Lung (tissue), 12 donors: ENCODE measurements around the gene PRKN. TPM values are rescaled to one million over a fixed set of nuclear protein-coding genes. Genes with fewer than 3 reads are reported as not detected.

Source experiments
- ATAC-seq: fragments of 200-7000 bp; cut with Tn5 transposase; one replicate; pipeline ENCODE4 v1.9.1; 2020; ENCODE audit warnings: moderate number of reproducible peaks; ENCODE audit not compliant: insufficient read depth, low FRiP score
- DNase-seq, 3 donors: peaks; one replicate each; pipeline ENCODE4 v3.0.0-alpha.2; 2013 to 2017
- H3K27ac ChIP-seq, 2 donors: one replicate each; pipeline ENCODE4 v1.5.1; 2013; ENCODE audit warnings: mild to moderate bottlenecking in 2 of 2, moderate library complexity in 2 of 2, control low read depth in 1 of 2, inconsistent platforms in 1 of 2, low read depth in 1 of 2, low read length in 1 of 2
- H3K27me3 ChIP-seq, 3 donors: one replicate each; pipeline ENCODE4 v1.5.1; 2013; ENCODE audit warnings: low read length in 2 of 3; ENCODE audit not compliant: control insufficient read depth in 3 of 3, insufficient read depth in 3 of 3
- H3K36me3 ChIP-seq, 4 donors: one replicate each; pipeline ENCODE4 v1.5.1; 2013; ENCODE audit warnings: low read length in 4 of 4, mild to moderate bottlenecking in 1 of 4, moderate library complexity in 1 of 4; ENCODE audit not compliant: control insufficient read depth in 4 of 4, insufficient read depth in 4 of 4
- H3K4me1 ChIP-seq, 5 donors: one replicate each; pipeline ENCODE4 v1.5.1; 2013; ENCODE audit warnings: low read length in 5 of 5, mild to moderate bottlenecking in 2 of 5, moderate library complexity in 1 of 5; ENCODE audit not compliant: control insufficient read depth in 5 of 5, insufficient read depth in 5 of 5
- H3K4me3 ChIP-seq: one replicate; pipeline ENCODE4 v1.5.1; 2013; ENCODE audit warnings: mild to moderate bottlenecking, control low read depth, moderate library complexity
- H3K9ac ChIP-seq, 2 donors: one replicate each; pipeline ENCODE4 v1.5.1; 2013; ENCODE audit warnings: low read length in 2 of 2, control low read depth in 1 of 2; ENCODE audit not compliant: insufficient read depth in 1 of 2
- H3K9me3 ChIP-seq, 4 donors: one replicate each; pipeline ENCODE4 v1.5.1; 2013; ENCODE audit warnings: low read length in 3 of 4, mild to moderate bottlenecking in 1 of 4, moderate library complexity in 1 of 4; ENCODE audit not compliant: control insufficient read depth in 4 of 4, insufficient read depth in 3 of 4
- WGBS, 2 donors: extraction: QIAGEN DNeasy Blood & Tissue Kit; methylation state at CpG; one replicate each; pipeline ENCODE4 v1.1.7; 2013; 5-methylcytosine and 5-hydroxymethylcytosine counted together
- polyA plus RNA-seq, 2 donors: library from polyadenylated mRNA; stranded (reverse); fragments of 200-250 nt; gene quantifications; one replicate each; pipeline ENCODE4 v1.2.1, GENCODE V29; 2013
- total RNA-seq, 2 donors: library from RNA; depleted of rRNA in 1 of 2; stranded (reverse); fragments of >200 nt in 1 of 2; gene quantifications; one replicate each; pipeline ENCODE4 v1.2.1, GENCODE V29; 2014 to 2021
- TF ChIP-seq, protein P1 (sequence below): IDR thresholded peaks from 2 replicates; pipeline ENCODE4 v1.5.1; 2012; ENCODE audit warnings: mild to moderate bottlenecking; ENCODE audit errors: control extremely low read depth, extremely low read depth
- donor health status: control.
- donor health status: control.
- donor health status: Bipolar disorder and iron deficiency.
- donor health status: healthy.
- donor health status: DM: yes; HTN: yes; CAD: no.

The PRKN gene
- total and polyA plus RNA-seq, 4 donors, result 0.27 to 11.2 (median 3.1) TPM

DNA sequence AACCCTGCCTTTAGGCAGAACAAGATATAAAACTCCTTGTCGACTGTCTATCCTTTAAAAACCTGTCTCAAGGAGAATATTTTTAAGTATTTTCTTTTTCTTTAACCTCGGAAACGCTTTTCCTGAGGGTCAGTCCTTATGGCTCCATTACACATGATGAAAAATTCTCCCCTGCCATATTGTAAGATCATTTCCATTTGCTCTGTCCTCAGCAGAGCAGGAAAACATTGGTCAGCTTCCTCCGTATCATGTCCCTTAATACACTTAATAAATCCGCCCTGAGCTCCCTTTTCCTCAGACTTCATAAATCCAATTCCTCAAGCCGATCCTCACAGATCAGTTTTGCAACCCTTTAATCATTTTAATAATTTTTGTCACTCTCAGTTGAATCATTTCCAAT, 1219.2 kb downstream of the PRKN start:
- Histone ChIP-seq H3K9ac (no peak overlapping the region), H3K27me3 (no peaks in the 10 kb centered on the region), H3K9me3 (peaks cover 0 to 2% (median 0%) of the 10 kb centered on the region in 4 donors), H3K4me3 (no peak overlapping the region), H3K36me3 (no peaks in the 10 kb centered on the region), H3K4me1 (no peaks in the 10 kb centered on the region), H3K27ac (no peak overlapping the region)
- TF ChIP-seq, protein P1, sequence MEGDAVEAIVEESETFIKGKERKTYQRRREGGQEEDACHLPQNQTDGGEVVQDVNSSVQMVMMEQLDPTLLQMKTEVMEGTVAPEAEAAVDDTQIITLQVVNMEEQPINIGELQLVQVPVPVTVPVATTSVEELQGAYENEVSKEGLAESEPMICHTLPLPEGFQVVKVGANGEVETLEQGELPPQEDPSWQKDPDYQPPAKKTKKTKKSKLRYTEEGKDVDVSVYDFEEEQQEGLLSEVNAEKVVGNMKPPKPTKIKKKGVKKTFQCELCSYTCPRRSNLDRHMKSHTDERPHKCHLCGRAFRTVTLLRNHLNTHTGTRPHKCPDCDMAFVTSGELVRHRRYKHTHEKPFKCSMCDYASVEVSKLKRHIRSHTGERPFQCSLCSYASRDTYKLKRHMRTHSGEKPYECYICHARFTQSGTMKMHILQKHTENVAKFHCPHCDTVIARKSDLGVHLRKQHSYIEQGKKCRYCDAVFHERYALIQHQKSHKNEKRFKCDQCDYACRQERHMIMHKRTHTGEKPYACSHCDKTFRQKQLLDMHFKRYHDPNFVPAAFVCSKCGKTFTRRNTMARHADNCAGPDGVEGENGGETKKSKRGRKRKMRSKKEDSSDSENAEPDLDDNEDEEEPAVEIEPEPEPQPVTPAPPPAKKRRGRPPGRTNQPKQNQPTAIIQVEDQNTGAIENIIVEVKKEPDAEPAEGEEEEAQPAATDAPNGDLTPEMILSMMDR, result no peak
- DNase-seq (no peak), ATAC-seq (no peak)
- 91 to 92% methylated on average over 6 of the region's 6 CpGs for WGBS, 2 donors

DNA sequence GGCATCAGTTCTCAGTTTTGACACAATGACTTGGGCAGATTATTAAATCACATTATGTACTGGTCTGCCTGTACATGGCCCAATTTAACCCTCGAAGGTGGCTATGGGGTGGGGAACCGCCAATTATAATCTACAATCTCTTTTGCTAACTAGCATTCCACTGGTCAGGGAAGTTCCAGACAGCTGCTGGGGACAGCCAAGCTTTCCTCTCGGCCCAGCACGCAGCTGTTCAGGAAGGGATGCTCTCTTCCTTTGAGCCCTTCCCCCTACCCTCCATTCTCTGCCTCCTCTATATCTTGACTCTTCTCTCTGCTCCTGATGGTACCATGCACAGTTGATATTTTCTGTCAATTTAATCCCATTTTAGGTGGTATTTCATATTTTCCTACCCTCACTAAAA, 1220.2 kb downstream of the PRKN start:
- Histone ChIP-seq H3K4me3 (no peak overlapping the region), H3K36me3 (no peaks in the 10 kb centered on the region), H3K9ac (no peak overlapping the region), H3K27ac (no peak overlapping the region), H3K9me3 (peaks cover 0 to 2% (median 0%) of the 10 kb centered on the region in 4 donors), H3K4me1 (no peaks in the 10 kb centered on the region), H3K27me3 (no peaks in the 10 kb centered on the region)
- DNase-seq (no peak), ATAC-seq (no peak)
- TF ChIP-seq, protein P1, result no peak
- WGBS, 2 donors, result 28 to 50% methylated on average over 4 of the region's 4 CpGs

DNA sequence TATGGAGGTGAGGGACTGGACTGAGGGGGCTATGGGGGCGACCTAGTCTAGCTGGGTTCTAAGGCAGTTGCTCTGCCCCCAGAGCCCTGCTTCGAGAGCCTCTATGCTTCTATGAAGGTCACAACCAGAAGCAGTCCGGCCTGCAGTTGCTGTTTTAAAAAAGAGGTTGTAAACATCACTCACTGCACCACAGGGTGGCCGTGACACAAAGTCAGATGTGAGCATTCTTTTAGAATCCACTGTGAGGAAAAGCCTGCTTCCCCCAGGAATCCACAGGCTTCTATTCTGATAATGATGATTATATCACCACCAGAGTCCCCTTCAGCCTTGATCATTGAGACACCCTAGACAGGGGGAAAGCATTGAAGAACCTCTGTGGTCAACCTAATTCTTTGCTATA, 1224.0 kb downstream of the PRKN start:
- Histone ChIP-seq H3K27ac (no peak overlapping the region), H3K27me3 (no peaks in the 10 kb centered on the region), H3K36me3 (no peaks in the 10 kb centered on the region), H3K9me3 (peaks cover 0 to 4% (median 0%) of the 10 kb centered on the region in 4 donors), H3K4me3 (no peak overlapping the region), H3K9ac (no peak overlapping the region), H3K4me1 (peaks cover 0 to 1% (median 0%) of the 10 kb centered on the region in 5 donors)
- ATAC-seq (no peak), DNase-seq (no peak)
- WGBS, 2 donors, result 71 to 75% methylated on average over 4 of the region's 4 CpGs
- TF ChIP-seq, protein P1, result no peak

DNA sequence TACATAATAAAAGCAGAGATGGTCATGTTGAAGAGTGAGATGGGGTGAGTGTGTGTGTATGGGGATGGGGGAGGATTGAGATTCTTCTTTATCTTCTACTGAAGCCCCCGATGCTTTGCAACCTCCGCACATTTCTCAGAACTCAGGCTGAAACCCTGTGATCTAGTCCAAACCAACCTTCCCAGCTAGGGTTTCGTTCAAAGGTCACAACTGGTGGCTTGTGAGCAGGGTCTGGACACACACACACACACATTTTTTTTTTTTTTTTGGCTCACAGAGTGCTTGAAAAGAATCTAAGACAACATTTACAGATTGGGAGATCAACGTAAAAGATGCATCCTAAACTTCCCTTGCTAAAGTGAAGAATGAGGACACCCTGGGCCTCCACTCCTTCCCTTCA, 1228.7 kb downstream of the PRKN start:
- Histone ChIP-seq H3K4me1 (peaks cover 0 to 1% (median 0%) of the 10 kb centered on the region in 5 donors), H3K27me3 (no peaks in the 10 kb centered on the region), H3K4me3 (no peak overlapping the region), H3K9me3 (peaks cover 0 to 3% (median 0%) of the 10 kb centered on the region in 4 donors), H3K36me3 (no peaks in the 10 kb centered on the region), H3K27ac (no peak overlapping the region), H3K9ac (no peak overlapping the region)
- TF ChIP-seq, protein P1, result no peak
- WGBS, 2 donors, result 84 to 89% methylated on average over 4 of the region's 4 CpGs
- ATAC-seq, result no peak
- DNase-seq, result no peak
